Measurements from ENCODE around the gene PIGV.
"Not testable (repeated sequence)": the region's sequence is repeated elsewhere in the genome, so short reads cannot be mapped to it uniquely, and the experiment has no call there.

The PIGV gene

DNA sequence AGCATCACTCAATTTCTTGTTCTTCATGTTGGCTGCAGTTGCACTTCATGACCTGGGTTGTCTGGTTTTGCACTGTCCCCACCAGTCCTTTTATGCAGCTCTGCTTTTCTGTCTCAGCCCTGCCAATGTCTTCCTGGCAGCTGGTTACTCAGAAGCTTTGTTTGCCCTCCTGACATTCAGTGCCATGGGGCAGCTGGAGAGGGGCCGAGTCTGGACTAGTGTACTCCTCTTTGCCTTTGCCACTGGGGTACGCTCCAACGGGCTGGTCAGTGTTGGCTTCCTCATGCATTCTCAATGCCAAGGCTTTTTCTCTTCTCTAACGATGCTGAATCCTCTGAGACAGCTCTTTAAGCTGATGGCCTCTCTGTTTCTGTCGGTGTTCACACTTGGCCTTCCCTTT lies 6.6 kb downstream of the PIGV start:
- DNase-seq (ENCODE audit: low read depth) = no peak

GRCh38 chr1:26797627-26798026 lies 9.9 kb downstream of the PIGV start:
- DNase-seq (ENCODE audit: low read depth) = no peak

DNA sequence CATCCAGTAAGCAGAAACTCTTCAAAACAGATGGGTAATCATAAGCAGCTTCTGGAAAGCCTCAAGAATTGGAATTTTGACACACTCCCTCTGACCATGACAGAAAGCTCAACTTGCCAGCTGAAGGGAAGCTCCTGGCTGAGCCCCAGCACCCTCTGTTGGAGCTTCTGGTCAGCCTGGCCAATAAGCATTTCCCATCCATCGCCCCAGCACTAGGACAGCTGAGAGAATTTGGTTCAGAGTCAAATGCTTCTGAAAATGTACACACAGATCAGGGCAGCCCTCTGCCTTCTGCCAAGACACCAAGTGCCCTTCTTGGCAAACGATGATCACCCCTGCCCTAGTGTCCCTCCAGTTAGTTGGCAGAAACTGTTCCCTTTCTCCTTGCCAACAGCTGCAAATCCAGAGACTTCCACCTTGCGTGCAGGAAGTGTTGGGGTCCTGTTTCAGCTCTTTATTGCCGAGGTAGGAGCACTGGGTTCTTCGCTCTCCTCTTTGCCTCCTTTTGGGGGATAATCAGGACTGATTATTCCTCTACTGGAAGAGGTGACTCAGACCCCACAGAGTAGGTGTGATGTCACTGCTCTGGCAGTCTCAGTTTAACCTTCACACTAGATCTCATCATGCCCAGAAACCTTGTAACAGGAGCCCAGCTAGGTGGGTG lies 11.9 kb downstream of the PIGV start:
- no peak for DNase-seq (ENCODE audit: low read depth)

- not testable (repeated sequence) for DNase-seq (ENCODE audit: low read depth)
Observed at GRCh38 chr1:26803932-26804331, 16.2 kb downstream of the PIGV start.

GRCh38 chr1:26810105-26810504 lies 22.4 kb downstream of the PIGV start:
- peak; percentile 66 for DNase-seq (ENCODE audit: low read depth)

GRCh38 chr1:26811057-26811456 lies 23.3 kb downstream of the PIGV start:
- DNase-seq (ENCODE audit: low read depth) = no peak

GRCh38 chr1:26811708-26812107 lies 24.0 kb downstream of the PIGV start:
- DNase-seq (ENCODE audit: low read depth) = no peak

DNA sequence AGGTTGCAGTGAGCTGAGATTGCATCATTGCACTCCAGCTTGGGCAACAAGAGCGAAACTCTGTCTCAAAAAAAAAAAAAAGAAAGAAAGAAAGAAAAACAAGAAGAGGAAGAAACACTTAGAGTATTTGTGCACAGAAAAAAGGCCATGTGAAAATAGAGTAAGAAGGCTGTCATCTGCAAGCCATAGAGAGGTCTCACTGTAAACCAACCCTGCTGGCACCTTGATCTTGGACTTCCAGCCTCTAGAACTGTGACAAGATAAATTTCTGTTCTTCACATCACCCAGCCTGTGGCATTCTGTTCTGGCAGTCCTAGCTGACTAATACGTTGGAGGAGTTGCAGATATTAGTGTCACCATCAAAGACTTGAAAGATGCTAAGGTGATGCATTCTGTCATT lies 26.6 kb downstream of the PIGV start:
- no peak for DNase-seq (ENCODE audit: low read depth)

DNA sequence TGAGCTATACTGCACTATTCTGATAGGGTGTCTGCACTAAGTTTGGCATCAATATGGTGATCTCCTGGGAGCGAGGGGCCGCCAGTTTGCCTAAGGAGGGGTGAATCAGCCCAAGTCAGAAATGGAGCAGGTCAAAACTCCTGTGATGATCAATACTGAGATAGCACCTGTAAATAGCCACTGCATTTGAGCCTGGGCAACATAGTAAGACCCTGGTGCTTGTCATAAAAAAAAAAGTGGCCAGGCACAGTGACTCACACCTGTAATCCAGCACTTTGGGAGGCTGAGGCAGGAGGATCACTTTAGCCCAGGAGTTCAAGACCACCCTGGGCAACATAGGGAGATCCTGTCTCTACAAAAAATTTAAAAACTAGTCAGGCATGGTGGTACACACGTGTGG lies 27.1 kb downstream of the PIGV start:
- no peak for DNase-seq (ENCODE audit: low read depth)

DNA sequence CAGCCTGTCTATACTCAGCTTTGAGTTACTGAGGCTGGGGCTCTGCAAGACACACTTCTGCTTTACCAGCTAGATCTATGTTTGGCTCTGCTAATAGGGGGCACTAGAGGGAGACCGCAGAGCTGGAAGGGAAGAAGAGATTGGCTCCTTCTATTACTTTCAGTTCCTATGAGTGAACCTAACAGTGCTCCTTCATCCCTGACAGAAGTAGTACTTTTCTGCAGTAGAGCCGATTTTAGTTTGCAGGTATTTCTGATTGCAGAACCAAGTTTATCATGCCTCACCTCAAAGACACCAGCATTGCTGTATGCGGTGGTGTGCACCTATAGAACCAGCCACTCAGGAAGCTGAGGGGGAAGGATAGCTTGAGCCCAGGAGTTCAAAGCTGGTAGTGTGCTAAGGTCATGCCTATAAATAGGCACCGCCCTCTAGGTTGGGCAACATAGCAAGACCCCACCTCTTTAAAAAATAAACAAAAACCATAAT lies 33.1 kb downstream of the PIGV start:
- DNase-seq (ENCODE audit: low read depth) = no peak

GRCh38 chr1:26822737-26823395 lies 35.1 kb downstream of the PIGV start:
- no peak for DNase-seq (ENCODE audit: low read depth)

GRCh38 chr1:26824731-26825130 lies 37.0 kb downstream of the PIGV start:
- no peak for DNase-seq (ENCODE audit: low read depth)

- peak; percentile 58 for DNase-seq (ENCODE audit: low read depth)
Observed at GRCh38 chr1:26826261-26827105, 38.7 kb downstream of the PIGV start, which contains the start of gene ZDHHC18. ZDHHC18 (plus strand) TSS chr1:26826688; CDS start chr1:26826805, 117 bp downstream.

GRCh38 chr1:26827106-26827604 lies 39.4 kb downstream of the PIGV start:
- DNase-seq (ENCODE audit: low read depth) = no peak

DNA sequence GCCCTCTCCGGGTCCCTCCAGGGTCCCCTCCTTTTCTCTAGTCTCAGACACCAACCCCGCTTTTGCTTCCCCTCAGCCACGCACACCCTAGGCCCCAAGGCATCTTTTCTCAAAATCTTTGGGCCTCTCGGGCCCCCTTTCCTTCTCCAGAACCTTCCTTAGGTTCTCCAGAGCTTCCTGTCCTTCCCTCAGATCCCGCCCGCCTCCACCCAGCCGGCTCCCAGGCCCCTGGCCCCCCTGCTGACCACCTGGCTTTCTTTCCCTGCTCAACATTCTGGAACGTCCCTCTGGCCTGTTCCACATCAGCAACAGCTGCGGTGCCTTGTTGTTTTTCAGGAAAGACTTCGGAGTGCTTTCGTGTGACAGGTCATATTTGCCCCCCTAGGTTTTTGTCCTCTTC lies 39.9 kb downstream of the PIGV start:
- no peak for DNase-seq (ENCODE audit: low read depth)

DNA sequence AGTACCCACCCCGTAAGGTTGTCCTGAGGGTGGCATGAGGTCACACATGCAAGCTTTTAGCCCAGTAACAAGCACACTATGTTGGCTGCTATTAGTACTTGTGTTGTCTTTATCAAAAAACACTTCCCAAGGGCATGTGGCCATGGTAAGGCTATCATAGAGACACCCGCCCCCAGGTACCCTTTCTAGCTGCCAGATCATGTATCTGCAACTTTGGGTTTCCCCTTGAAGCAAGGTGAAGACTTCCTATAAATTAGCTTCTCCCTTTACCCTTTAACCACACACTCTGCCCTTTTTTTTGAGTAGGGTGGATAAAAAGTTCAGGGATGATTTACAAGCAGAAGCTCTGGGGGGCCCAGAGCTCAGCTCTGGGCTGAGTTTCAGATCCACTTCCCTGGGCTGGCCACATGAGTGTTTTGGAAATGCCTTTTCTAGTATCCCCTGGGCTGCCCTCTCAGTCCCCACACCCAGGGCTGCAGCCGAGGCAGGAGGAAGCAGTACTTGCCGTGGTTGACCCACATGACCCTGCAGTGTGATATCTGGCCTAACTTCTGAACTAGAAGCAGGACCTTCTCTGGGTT lies 40.8 kb downstream of the PIGV start:
- DNase-seq (ENCODE audit: low read depth) = no peak

- DNase-seq (ENCODE audit: low read depth) = no peak
Observed at GRCh38 chr1:26829184-26829911, 41.6 kb downstream of the PIGV start.

- no peak for DNase-seq (ENCODE audit: low read depth)
Observed at GRCh38 chr1:26831059-26831458, 43.3 kb downstream of the PIGV start.

GRCh38 chr1:26831546-26832248 lies 43.9 kb downstream of the PIGV start:
- DNase-seq (ENCODE audit: low read depth) = no peak

DNA sequence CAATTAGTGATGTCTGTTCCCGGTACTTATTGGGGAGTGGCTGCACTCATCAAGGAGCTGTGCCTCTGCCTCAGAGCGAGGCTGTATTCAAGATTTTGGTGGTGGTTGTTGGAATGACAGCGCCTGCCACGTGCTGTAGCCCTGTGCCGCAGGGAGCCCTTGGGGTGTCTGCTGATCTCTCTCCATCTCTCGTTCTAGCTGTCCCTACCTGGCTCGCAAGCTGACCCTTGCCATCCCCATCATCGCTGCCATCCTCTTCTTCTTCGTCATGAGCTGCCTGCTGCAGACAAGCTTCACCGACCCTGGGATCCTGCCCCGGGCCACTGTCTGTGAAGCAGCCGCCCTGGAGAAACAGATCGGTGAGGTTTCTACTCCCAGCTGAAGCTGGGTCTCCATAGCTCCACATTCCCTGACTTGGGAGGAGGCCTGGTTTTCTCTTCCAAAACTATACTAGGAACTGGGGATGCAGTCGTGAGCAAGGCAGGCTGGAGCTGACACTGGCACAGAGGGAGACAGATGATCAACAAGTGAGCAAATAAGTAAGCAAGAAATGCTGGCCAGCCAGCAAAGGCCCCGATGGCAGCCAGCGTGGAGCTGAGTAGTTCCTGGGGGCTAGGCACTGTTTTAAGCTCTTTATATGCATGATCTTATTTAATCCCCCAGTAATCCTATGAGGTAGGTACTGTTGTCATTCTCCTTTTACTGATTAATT lies 44.7 kb downstream of the PIGV start:
- DNase-seq (ENCODE audit: low read depth) = no peak

All from activated gamma-delta T cell treated with anti-CD3 and anti-CD28 coated beads, Interleukin-2, amount 50 U/mL, for 16 hours (primary cell).